ENCODE measurements around the gene EGFL7.
"Not testable (repeated sequence)": the region's sequence is repeated elsewhere in the genome, so short reads cannot be mapped to it uniquely, and the experiment has no call there.

EGFL7 gene

DNA sequence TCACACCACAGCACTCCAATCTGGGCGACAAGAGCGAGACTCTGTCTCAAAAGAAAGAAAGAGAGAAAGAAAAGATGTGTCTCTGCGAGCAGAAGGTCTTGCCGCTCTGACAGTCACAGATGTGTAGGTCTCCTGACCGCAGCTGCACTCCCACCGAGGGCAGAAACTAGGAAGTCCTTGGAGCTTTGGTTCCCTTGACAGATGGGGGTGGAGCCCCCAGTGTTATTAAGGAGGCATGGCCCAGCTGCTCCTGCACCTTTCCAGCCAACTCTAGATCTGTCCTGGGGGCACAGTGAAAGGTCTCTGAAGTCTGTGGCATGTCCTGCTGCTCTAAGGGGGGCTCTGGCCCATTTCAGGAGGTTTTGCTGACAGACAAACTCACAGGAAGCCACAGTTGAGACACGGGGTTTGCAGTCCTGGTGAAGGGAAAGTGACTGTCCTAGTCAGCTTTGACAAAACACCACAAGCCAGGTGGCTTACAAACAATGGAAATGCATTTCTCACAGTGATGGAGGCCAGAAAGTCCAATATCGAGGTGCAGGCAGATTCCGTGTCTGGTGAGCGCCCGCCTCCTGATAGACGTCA is 40.7 kb downstream of the EGFL7 start:
- no peak for DNase-seq

DNA sequence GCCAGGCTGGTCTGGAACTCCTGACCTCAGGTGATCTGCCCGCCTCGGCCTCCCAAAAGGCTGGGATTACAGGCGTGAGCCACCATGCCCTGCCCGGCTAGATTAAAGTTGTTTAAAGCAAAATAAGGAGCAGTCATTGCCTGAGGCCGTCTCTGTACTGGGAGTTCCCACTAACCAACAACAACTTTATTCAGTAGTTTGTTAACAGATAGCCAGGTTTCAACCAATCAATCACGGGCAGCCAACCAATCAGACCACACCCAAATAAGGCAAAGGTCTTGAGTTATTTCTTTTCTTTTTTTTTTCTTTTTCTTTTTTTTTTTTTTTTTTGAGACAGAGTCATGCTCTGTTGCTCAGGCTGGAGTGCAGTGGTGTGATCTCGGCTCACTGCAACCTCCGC is 42.0 kb downstream of the EGFL7 start:
- DNase-seq = not testable (repeated sequence)

DNA sequence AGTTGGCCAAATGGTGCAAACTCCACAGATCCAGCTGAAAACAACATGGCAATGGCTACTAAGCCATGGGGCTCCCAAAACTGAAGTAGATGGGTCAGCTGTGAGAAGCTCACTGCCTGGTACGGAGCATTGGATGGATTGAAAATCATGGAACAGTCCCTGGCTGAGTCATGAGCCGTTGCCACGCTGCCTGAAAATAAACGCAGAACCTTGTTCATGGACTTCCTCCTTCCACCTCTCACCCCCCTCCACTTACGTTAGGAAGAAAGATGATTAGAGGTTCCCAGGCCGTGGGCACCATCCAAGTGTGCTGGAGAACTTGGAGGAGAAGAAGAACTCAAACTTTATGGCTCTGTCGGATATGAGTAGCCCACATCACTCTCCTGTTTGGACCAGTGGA is 42.8 kb downstream of the EGFL7 start:
- no peak for DNase-seq

DNA sequence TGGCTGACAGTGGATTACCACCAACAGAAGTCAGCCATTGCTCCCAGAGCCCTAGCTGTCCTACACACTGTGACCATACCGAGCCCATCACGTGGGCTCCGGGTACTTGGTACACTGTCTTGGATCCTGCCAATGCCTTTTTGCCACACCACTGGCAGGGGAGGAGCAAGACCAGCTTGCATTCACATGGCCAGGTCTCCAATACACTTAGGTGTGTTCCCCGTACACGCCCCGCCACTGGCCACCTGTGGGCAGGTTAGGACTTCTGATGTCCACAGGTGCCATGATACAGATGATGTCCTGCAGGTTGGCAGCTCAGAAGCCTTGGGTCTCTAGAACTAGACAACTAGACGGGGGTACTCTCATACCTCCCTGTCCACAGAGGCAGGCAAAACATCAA is 44.3 kb downstream of the EGFL7 start:
- no peak for DNase-seq

DNA sequence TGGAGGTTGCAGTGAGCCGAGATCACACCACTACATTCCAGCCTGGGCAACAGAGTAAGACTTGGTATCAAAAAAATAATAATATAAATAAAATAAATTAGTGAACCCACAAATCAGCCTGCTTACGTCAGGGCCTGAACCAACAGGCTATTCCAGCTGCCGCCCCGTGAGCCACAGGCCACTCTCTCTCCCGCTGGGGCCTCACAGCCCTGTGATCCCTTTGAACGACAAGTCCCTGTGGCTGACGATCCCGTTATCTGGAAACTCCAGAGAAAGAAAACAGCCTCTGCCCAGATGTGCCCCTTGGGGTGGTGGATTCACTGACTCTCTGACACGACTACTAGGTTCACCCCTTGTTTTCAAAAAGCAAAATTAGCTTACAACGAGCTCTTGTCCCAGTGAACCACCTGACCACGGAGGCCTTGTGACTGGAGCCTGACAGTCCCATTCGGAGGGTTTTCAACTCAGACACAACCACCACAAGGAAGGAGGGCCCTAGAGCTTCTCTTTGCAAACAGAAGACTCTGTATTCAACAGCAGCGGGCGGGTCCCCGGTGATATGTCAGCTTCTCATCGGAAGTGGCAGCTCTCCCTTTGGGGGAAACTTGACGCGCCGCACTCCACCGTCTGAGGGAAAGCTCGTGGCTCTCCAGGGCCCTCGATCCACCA is 45.3 kb downstream of the EGFL7 start:
- no peak for DNase-seq

DNA sequence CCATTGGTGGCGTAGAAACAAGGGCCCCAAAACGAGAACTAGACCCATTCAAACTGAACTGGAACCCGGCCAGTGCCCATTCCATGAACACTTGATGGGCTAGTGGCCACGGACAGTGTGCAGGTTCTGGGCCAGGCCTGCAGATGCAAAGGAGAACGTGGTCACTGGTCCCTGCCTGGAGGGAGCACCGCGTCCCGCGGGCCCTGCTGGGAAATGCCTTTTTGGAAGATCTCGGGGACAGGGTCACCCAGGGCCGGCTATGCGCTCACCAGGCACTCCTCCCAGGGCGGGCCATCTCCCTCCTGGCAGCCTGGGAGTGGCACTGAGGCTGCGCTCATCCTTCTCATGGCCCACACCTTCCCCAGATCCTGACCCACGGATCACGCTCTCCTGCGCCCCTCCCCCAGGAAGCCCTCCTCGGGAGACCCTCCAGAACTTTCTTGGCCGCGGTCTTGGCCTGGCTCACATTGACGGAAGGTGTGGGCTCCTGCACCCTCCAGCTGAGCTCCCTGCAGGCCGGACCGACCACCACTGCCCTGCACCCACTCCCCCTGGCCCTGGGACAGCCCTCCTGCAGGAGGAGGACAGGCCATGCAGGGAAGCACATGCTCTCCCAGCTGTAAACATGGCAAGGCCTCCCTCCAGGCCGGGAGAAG is 46.9 kb downstream of the EGFL7 start:
- no peak for DNase-seq

DNA sequence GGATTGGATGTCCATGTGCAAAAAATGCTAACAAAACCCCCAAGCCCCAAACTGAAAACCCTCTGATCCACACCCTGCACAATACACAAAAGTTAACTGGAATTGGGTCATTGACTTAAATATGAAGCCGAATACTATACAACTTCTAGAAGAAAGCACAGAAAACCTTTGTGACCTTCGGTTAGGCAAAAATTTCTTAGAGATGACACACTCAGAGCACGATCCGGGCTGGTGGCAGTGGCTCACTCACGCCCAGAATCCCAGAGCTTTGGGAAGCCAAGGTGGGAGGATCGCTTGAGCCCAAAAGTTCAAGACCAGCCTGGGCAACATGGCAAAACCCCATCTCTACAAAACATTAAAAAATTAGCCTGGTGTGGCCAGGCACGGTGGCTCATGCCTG is 47.8 kb downstream of the EGFL7 start:
- DNase-seq = no peak

DNA sequence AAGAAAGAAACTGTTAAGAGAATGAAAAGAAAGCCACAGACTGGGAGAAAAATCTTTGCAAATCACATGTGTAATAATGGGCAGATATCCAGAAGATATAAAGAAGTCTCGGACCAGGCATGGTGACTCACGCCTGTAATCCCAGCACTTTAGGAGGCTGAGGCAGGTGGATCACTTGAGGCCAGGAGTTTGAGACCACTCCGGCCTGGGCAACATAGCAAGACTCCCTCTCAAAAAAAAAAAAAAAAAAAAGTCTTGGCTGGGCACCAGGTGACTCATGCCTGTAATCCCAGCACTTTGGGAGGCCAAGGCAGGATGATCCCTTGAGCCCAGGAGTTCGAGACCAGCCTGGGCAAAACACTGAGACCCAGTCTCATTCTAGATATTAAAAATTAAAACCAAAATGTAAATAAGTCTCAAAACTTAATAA is 48.5 kb downstream of the EGFL7 start:
- DNase-seq = not testable (repeated sequence)

DNA sequence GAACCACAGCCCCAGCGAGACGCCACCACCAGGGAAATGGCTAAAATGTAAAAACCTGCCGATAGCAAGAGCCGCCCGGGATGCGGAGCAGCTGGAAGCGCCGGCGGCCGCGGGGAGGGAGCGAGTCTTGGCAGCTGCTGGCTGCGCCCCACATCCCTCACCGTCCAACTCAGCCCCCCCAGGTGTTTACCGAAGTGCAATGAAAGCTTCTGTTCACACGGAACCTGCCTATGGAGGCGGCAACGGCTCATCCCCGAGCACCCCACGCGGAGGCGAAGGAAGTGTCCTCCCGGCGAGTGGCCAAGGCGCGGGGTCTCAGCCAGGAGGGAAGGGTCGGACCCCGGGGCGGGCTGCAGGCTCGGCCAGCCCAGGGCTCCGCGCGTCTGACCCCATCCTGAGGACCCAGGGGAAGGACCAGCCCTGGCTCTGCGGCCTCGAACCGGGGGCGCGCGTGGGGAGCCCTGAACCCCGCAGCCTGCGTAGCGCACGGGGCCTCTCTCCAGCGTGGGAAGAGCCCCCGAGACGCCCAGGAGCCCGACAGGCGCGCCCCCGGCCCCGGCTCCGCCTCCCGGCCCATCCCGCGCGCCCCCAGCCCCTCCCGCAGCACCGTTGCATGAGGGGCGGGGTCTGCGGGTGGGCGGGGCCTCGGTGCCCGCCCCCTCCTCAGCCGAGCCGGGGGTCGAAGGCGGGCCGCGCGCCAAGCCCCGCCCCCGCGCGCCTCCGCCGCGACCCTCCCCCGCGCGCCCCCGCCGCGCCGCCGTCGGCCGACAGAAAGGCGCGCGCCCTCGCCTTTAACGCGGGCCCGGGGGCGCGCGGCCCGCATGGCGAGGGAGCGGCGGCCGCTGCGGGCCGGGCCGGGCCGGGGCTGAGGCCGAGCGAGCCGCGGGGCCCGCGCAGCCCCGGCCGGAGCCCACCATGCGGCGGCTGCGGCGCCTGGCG is 49.3 kb downstream of the EGFL7 start, which contains the start of gene DIPK1B:
Gene DIPK1B (plus strand): TSS at position 822 of the 939 bp plus-strand sequence. CDS start 94 bp downstream, at position 916.
- peak; percentile 48 for DNase-seq

DNA sequence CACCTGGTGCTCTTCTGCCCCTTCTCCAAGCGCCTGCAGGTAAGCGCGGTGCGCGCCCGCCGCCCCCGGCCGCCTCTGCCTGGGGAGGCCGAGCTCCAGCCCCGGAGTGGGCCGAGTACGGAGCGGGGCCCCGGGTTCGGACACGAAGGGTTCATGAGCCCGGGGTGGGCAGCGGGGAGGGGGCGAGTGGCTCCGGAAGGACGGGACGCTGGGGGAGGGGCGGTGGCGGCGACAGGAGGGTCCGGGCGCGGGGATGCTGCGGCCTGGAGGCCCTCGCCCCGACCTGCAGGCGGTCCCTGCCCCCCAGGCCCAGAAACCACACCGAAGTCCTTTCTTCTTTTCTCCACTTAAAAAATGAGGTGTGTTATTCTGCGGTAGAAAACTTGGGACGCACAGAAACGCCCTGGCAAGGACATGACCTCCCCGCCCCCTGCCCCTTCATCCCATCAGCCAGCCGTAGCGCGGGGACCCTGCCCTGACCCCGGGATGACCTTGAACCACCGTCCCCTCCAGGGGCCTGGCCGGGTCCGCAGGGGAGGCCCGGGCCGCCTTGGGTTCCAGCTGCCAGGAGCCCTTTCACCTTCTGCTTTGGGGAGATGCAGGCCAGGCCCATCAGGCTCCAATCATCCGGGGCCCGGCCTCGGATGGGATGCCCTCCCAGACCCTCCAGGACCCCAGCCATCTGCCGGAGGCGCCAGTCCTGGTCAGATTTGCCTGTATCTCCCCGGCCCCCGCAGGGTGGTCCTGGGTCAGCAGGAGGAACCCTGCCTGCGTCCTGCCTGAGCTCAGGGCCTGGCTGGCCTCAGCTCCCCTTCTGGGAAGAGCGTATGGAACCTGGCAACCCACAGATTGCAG is 50.2 kb downstream of the EGFL7 start:
- DNase-seq = no peak

DNA sequence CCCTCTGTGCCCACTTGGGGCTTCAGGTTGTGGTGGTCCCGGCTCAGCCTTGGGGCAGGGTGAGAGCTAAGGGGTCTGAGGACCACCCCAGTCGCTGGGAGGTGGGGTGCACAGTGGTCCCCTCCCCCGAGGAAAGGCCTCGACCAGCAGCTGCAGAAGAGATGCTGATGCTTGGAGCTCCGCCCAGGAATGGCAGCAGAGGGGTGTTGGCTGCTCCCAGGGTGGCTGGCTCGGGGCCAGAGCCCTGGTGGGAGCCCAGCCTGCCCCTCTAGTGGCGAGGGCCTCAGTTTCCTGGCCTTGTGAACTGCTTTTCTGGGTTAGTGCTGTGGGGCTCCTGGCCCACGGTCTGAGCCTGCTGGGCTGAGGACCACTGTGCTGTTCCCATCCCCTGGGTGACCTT is 50.8 kb downstream of the EGFL7 start:
- no peak for DNase-seq

DNA sequence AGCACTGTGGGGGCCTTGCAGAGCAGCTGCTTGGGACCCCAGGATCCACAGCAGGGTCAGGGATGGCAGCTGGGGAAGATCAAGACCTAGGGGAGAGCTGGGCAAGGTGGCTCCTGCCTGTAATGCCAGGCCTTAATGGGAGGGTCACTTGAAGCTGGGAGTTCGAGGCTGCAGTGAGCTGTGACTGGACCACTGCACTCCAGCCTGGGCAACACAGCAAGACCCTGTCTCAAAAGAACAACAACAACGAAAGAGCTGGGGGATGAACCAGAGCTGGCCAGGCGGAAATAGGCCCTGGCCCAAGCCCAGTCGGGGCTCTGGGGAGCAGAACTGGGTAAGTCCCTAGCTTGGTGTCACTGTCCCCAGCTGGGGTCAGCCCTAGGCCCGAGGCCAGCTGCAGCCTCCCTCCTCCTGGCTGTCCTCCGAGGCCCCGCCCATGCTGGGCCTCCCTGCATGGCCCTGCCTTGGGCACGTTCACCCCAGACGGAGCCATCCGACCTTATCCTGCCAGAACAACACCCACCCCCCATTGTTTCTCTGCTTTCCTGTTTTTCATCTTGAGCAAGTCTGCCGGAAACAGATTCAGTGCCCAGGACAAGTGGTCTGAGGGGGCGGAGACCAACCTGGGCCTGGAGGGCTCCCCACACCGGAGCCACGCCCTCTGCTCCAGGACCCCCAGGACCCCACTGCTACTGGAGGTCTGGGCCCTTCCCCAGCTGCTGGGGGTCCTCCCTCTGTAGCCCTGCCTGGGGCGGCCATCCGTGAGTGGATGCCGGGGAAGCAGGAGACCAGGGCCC is 51.6 kb downstream of the EGFL7 start:
- DNase-seq = no peak

DNA sequence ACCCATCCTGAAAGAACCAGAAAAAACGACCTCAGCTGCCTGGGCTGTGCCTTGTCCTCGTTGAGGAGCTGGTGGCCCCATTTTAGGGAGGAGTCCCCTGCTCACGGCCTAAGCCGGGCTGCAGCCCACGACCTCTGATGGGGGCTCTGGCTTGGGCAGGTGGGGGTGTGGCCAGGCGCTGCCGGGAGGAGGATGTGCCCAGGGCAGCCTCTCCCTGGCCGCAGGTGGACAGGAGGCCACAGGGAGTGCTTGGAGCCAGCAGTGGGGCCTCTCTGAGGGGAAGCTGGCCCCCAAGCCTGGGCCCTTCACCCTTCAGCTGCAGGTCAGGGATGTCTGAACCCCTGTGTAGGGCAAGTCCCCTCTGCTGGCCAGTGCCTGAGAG is 52.2 kb downstream of the EGFL7 start:
- DNase-seq = no peak

DNA sequence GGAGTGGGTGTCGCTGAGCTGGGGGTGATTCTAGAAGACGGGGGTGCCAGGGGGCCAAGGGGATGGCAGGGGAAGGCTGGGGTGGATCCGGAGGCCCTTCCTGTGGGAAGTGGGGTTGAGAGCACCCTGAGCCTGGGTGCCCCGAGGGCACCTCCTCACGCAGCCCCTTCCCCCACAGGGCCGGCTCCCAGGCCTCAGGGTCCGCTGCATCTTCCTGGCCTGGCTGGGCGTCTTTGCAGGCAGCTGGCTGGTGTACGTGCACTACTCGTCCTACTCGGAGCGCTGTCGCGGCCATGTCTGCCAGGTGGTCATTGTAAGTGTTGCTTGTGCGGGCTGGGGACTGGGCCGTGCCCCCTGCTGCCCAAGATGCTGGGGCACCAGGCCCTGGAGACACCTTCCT is 54.7 kb downstream of the EGFL7 start:
- DNase-seq = no peak

DNA sequence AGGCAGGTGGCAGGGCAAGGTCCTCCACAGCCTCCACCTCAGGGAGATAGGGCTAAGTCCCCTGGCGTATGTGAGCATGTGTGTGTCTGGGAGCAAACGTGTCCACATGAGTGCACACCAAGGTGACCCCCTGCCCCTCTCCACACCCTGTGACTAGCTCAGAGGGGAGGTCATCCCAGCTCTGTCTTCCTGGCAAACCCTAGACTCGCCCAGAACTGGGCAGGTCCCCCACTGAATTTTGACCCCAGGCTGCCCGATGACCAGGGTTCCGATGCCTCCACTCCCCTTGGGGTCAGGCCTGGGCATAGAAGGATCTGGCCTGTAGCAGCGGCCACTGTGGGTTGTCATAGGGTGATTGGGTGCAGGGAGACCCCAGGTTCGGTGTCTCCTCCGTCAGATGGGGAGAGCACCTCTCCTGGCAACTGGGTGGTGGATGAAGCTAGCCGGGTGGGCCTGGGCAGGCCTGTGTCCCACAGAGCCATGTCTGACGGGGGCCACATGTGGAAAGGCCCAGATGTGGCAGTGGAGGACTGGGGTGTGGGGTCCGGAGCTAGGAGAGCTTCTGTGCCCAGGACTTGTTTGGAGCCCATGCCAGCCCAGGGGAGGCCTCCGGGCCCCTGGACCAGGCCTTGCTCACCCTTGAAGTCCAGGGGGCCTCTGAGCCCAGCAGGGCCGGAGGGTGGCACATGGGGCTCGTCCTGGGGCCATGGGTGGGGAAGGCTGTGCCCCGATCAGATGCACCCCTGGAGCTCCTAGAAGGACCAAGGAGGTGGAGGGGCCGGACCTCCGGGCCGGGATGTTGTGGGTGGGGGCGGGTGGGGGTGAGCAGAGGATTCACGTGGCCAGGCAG is 55.9 kb downstream of the EGFL7 start:
- DNase-seq = no peak

DNA sequence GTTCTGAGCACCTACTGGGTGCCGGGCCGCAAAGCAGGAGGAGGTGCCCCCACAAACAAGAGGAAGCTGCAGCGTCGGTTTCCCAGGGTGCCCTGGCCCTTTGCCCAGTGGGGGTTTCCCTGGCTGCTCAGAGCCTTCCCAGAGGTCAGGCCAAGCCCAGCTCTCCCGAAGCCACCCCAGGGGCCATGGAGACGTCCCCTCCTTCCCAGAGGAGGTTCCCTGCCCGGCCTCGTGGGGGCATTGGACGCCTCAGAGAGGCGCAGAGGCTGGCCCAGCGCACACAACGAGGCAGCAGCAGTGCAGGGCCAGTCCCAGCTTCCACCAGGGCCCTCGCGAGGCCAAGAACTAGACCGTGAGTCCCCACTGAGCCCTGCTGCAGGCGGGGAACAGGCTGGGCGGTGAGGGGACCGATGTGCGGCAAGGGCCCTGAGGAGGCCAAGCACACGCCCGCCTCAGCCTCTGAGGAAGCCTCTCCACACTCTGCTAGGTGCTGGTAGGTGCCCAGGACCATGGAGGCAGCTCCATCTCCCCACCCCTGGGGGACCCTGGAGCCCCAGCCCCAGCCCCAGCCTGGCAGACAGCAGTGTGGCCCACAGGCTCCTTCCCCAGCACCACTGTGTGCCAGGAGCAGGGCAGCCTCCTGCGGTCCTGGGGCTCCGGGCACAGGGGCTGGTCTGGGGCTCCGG is 56.6 kb downstream of the EGFL7 start:
- DNase-seq = no peak

DNA sequence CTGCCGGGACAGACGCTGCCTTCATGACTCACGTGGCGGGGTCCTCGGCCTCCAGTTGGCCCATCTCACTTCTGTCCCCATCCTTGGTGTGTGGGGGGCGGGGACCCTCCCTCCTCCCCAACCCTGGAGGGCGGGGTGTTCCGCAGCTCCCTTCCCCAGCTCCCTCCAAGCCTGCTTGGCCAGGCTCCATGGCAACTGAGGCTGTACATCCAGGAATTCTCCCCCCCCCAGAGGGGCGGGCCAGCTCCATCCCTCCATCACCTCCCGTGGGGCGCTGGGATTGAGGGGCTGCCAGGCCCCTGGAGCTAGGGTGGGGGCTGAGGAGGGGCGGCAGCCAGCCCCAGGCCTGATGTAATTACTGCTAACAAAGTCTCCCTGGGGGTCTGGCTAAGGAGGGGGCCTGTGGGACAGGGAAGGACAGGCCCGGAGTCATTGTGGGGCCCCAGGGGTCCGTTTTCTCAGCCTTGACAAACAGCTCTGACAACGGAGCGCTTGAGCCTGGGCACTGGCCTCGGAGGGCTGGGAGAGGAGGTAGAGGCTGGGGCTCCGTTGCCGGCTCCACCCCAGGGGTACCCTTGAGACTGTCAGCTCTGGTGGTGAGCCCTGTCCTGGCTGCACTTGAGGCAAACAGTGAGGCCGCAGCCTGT is 57.7 kb downstream of the EGFL7 start:
- no peak for DNase-seq

DNA sequence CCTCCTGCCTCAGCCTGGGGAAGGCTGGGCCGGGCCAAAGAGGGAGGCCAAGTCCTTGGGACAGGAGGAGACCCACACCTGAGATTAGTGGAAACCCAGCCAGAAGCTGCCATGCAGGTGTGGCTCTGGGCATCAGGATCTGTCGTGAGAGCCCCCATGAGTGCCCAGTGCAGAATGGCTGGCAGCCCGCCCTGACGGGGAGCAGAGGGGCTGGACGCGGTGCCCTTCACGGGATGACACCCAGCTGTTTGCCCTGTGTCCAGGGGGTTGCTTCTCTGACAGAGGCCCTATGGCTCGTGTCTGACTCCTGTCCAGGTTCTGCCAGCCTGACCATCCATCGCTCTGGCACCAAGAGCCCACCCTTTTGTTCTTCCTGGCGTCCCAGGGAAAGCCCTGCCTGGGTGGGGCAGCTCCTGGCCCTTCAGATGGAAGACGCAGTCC is 58.2 kb downstream of the EGFL7 start:
- no peak for DNase-seq

Data from NCI-H1417 treated with DMSO at 0.1 percent for 48 hours (cell line).